GM21723 (cell line): ENCODE data around the gene NGEF.

Source experiments
- ATAC-seq: cut with Tn5 transposase; IDR thresholded peaks from one replicate; pipeline ENCODE4 v1.9.1; 2021; ENCODE audit warnings: mild to moderate bottlenecking, moderate library complexity; ENCODE audit not compliant: unreplicated experiment

The NGEF gene

GRCh38 chr2:233002829-233003657 lies 10.0 kb downstream of the NGEF start:
- ATAC-seq: no peak

GRCh38 chr2:233000886-233001750 lies 11.9 kb downstream of the NGEF start:
- ATAC-seq: no peak

GRCh38 chr2:232999354-232999753 lies 13.7 kb downstream of the NGEF start:
- no peak for ATAC-seq

DNA sequence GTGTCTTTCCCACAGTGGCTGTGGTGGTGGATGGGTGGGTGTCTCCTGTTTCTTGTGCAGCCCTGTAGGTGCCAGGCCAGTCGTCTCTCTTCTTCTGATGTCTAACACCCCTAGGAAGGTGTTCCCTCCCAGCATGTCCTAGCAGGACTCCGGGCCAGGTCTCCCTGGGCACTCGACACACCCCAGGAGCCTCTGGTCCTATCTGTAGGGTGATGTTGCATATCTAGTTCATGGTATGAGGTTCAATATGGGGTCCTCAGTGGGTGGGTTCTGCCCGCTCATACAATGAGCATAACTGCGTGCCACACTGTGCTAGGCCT lies 14.4 kb downstream of the NGEF start:
- ATAC-seq: no peak

- no peak for ATAC-seq
Observed at GRCh38 chr2:232997749-232998665, 15.0 kb downstream of the NGEF start.

GRCh38 chr2:232994446-232994845 lies 18.6 kb downstream of the NGEF start:
- no peak for ATAC-seq

DNA sequence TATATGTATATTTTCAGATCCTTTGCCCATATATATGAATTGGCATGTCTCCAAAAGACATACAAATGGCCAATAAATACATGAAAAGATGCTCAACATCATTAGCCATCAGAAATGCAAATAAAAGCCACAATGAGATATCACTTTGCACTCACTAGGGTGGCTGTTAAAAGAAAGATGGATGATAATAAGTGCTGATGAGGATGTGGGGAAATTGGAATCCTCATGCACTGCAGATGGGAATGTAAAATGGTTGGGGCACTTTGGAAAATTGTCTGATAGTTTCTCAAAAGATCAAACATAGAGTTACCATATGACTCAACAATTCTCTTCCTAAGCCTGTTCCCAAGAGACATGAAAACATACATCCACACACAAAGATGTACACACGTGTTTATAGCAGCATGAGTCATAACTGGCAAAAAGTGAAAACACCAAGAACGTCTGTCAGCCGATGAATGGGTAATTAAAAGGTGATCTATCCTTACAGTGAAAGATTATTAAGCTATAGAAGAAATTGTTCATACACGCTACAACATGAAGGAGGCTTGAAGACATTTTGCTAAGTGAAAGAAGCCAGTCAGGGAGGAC lies 19.7 kb downstream of the NGEF start:
- no peak for ATAC-seq

GRCh38 chr2:232986155-232986554 lies 26.9 kb downstream of the NGEF start:
- no peak for ATAC-seq

DNA sequence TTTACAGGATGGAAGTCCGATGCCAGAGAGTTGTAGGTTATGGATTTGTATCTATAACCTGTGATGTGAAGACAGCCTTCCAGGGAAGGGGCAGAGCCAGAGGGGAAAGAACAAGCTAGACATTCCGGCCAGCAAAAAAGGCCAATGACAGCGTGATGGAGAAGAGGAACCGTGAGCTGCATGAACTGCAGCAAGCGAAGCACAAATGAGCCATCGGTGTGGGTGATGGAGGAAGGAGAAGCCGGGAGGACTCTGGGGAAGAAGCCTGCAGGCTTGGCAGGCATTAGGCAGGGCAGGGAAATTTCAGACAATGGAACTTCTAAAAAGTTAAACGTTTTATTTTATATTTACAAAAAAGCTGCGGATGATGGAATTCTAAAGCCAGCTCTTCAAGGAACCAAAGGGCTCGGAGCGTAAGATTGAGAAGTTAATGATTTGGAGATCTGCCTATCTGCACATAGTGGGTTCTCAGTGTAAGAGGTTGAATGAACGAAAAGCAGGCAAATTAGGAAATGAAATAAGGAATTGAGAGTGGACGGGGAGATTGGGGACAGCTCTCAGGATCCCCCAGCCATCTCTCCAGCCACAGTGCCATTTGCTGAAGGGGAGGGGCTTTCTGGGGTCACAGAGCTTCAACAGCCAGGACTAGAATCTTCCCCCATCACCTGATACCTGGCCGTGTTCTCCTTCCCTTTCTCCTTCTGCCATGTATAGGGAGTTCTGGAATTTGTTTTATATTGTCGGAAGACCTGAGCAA lies 28.4 kb downstream of the NGEF start:
- ATAC-seq: no peak

- no peak for ATAC-seq
Observed at GRCh38 chr2:232983669-232984140, 29.4 kb downstream of the NGEF start.

DNA sequence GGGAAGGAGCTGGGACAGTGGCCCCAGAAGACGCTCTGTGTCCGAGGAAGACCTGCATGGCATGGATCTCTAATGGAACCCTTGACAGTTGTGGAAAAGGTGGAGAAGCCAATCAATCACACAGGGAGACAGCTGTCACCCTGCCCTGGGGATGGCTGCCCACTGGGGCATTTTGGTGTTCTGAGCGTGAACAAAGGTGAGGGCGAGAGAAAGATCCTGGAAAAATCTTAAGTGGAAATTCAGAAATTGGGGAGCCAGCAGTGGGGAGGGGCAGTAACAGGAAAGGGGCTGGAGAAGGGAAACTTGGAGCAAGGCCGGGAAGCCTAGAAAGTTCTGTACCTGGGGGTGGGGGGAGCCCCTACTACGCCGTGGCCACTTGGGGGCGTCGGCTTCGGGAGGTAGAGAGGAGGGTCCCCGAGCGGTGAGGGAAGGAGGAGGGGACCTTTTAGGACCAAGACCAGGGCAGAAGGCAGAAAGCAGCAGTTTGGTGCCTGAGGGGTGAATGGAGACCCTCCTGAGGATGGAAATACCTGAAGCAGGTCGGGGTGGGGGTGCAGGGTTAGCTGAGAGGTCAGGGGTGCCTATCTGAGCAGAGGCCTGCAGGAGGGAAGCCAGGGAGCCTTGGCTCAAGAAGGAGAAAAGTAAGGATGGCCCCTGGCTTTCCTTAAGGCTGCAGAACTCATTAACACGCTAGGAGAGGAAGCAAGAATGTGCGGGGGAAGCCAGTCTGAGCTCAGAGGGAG lies 30.0 kb downstream of the NGEF start:
- ATAC-seq: no peak

GRCh38 chr2:232981767-232982360 lies 31.2 kb downstream of the NGEF start:
- no peak for ATAC-seq

DNA sequence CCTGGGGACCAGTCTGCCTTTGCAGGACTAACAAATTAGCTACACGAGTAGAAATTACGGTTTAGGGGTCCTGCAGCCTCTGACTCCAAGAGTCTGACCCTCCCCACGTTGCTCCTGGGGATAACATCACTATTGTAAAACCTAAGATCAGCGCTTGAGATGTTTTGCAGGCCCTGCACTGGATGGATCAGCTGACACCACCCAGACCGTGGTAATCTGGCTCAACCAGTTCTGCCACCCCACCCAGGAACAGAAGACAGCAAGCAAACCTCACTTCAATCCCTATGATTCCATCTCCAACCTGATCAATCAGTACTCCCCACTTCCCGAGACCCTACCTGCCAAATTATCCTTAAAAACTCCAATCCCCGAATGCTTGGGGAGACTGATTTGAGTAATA lies 31.7 kb downstream of the NGEF start:
- no peak for ATAC-seq

- no peak for ATAC-seq
Observed at GRCh38 chr2:232980683-232981082, 32.4 kb downstream of the NGEF start.

DNA sequence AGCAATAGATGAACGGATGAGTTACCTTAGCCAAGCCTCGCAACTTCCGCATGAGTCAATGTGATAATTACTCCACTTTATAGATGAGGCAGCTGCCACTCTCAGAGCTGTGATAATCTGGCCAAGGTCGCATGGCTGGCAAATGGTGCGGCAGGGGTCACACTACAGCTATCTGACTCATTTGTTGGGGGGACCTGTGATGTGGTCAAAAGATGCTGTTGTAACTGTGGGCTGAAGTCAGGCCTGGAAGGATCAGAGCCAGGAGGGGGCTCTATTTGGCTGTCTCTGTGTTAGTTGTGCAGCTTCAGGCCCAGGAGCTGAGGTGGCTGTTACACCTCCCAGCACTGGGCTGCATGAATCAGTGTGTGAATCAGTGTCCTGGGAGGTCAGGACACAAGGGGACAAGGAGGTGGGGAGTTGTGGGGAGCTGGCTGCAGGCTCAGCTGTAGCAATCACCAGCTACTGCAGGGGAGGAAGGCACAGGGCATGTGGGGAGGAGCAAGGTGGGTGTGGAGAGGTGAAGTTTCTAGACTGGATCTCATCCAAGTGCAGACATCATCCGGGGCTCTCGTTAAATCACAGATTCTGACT lies 33.1 kb downstream of the NGEF start:
- ATAC-seq: no peak

DNA sequence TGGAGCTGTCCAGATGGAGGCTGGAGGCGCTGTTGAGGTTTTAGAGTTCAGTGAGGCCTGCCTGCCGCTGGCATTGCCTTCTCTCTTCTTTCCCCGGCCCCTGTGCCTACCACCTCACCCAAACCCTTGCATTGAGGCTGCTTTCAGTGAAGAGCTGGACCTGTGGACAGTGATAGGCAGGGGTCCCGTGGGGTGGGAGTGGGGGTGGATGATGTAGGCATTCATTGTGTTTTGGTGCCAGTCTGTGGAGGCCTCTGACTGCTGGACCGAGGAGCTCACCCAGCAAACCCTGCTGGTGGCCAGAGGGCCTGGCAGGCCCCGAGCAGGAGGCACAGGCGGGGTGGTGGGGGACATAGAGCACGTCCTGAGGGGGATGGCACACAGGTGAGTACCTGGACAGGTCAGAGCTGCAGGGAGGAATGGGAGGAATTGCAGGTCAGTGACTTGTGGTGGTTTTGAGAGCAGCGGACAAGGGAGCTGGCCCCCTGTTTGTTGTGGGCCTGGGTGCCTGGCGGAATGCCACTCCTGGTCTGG lies 35.6 kb downstream of the NGEF start:
- ATAC-seq: no peak

- ATAC-seq: no peak
Observed at GRCh38 chr2:232976666-232977437, 36.2 kb downstream of the NGEF start.
